Skeletal muscle cell (primary cell): ENCODE data around the gene RASA3.
"Not testable (repeated sequence)": the region's sequence is repeated elsewhere in the genome, so short reads cannot be mapped to it uniquely, and the experiment has no call there.

Source experiments
- DNase-seq: peaks from one replicate; pipeline ENCODE4 v3.0.0-alpha.2; 2010; ENCODE audit warnings: low read depth
- H3K4me3 ChIP-seq: 2 replicates; pipeline ENCODE4 v1.5.1; 2011; ENCODE audit warnings: low read depth, mild to moderate bottlenecking, control low read depth, low read length, moderate library complexity

Gene RASA3

GRCh38 chr13:114144606-114145244 is 12.3 kb upstream of the RASA3 start:
- H3K4me3 ChIP-seq: no peak overlapping the region
- DNase-seq: no peak

- H3K4me3 ChIP-seq: no peak overlapping the region
- DNase-seq: no peak
Measured at GRCh38 chr13:114143806-114144605, 11.6 kb upstream of the RASA3 start.

- DNase-seq: no peak
- no peak overlapping the region for H3K4me3 ChIP-seq
Measured at GRCh38 chr13:114142640-114143490, 10.4 kb upstream of the RASA3 start.

- no peak overlapping the region for H3K4me3 ChIP-seq
- no peak for DNase-seq
Measured at GRCh38 chr13:114142137-114142550, 9.7 kb upstream of the RASA3 start.

- H3K4me3 ChIP-seq: no peak overlapping the region
- DNase-seq: no peak
Measured at GRCh38 chr13:114141261-114141996, 9.0 kb upstream of the RASA3 start.

- no peak for DNase-seq
- H3K4me3 ChIP-seq: no peak overlapping the region
Measured at GRCh38 chr13:114140906-114141250, 8.5 kb upstream of the RASA3 start.

- DNase-seq: no peak
- H3K4me3 ChIP-seq: no peak overlapping the region
Measured at GRCh38 chr13:114140131-114140905, 7.9 kb upstream of the RASA3 start.

- H3K4me3 ChIP-seq: no peak overlapping the region
- no peak for DNase-seq
Measured at GRCh38 chr13:114136576-114136975, 4.2 kb upstream of the RASA3 start.

GRCh38 chr13:114135731-114136171 is 3.3 kb upstream of the RASA3 start:
- no peak for DNase-seq
- no peak overlapping the region for H3K4me3 ChIP-seq

- no peak for DNase-seq
- no peak overlapping the region for H3K4me3 ChIP-seq
Measured at GRCh38 chr13:114134944-114135610, 2.7 kb upstream of the RASA3 start.

- DNase-seq: no peak
- H3K4me3 ChIP-seq: no peak overlapping the region
Measured at GRCh38 chr13:114134111-114134943, 1.9 kb upstream of the RASA3 start.

- DNase-seq: not testable (repeated sequence)
Measured at GRCh38 chr13:114133552-114133951, 1.1 kb upstream of the RASA3 start.

GRCh38 chr13:114133126-114133525 is 703 bp upstream of the RASA3 start:
- not testable (repeated sequence) for DNase-seq

More at GRCh38 chr13:114133552-114133951, 1.1 kb upstream of the RASA3 start:
- not testable (repeated sequence) for H3K4me3 ChIP-seq

GRCh38 chr13:114131583-114132418 is 622 bp downstream of the RASA3 start:
- peak overlapping the region; percentile 96 for H3K4me3 ChIP-seq
- no peak for DNase-seq

More at GRCh38 chr13:114133126-114133525, 703 bp upstream of the RASA3 start:
- H3K4me3 ChIP-seq: not testable (repeated sequence)

- H3K4me3 ChIP-seq: peak overlapping the region; percentile 96
- DNase-seq: peak; percentile 66
Measured at GRCh38 chr13:114130837-114131582, 1.4 kb downstream of the RASA3 start.
